ENCODE data around the gene ARHGEF10L.

ARHGEF10L gene

DNA sequence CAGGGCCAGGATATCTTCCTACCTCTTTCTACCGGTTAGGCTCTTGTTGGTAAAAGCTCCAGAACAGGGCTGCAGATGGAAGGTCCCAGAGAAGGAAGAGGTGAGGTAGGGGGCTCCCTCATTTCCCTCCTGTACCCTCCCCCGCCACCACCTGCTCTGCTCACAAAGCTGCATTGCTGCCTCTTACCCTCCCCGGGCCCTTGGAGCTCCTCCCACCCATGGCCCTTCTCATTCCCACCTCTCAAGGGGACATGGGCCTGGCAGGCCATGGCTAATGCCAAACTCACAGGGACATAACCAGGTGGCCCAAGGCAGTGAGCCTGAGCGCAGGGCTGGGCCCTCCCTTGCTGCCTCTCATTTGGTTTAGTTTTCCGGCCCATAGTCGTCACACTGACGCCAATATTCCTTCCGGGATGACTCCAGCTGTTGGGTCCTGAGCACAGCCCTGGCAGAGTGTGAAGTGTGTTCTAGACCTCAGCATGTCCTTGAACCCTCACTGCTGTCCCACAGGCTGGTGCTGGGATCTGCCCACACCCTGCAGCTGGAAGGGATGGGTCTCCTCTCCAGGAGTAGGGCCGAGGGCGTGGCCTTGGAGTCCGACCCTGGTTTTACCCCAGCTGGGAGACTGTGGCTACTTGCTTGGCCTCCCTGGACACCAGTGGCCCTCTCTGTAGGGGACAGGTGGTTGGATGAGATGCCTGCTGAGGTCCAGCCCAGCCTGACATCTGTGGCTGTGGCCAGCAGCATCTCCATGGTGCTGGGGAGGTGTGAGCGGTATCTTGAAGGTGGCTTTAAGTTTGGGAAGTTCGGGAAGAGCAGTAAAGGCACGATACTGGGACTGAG is 104.6 kb downstream of the ARHGEF10L start:
- TF ChIP-seq, protein P1, sequence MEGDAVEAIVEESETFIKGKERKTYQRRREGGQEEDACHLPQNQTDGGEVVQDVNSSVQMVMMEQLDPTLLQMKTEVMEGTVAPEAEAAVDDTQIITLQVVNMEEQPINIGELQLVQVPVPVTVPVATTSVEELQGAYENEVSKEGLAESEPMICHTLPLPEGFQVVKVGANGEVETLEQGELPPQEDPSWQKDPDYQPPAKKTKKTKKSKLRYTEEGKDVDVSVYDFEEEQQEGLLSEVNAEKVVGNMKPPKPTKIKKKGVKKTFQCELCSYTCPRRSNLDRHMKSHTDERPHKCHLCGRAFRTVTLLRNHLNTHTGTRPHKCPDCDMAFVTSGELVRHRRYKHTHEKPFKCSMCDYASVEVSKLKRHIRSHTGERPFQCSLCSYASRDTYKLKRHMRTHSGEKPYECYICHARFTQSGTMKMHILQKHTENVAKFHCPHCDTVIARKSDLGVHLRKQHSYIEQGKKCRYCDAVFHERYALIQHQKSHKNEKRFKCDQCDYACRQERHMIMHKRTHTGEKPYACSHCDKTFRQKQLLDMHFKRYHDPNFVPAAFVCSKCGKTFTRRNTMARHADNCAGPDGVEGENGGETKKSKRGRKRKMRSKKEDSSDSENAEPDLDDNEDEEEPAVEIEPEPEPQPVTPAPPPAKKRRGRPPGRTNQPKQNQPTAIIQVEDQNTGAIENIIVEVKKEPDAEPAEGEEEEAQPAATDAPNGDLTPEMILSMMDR (IDR thresholded peaks at IDR 0.05): no peak
- Histone ChIP-seq H3K4me3 (no peak overlapping the region), H3K27ac (peak overlapping the region; percentile 11 to 95)
- DNase-seq (ENCODE audit: low spot score): no peak

DNA sequence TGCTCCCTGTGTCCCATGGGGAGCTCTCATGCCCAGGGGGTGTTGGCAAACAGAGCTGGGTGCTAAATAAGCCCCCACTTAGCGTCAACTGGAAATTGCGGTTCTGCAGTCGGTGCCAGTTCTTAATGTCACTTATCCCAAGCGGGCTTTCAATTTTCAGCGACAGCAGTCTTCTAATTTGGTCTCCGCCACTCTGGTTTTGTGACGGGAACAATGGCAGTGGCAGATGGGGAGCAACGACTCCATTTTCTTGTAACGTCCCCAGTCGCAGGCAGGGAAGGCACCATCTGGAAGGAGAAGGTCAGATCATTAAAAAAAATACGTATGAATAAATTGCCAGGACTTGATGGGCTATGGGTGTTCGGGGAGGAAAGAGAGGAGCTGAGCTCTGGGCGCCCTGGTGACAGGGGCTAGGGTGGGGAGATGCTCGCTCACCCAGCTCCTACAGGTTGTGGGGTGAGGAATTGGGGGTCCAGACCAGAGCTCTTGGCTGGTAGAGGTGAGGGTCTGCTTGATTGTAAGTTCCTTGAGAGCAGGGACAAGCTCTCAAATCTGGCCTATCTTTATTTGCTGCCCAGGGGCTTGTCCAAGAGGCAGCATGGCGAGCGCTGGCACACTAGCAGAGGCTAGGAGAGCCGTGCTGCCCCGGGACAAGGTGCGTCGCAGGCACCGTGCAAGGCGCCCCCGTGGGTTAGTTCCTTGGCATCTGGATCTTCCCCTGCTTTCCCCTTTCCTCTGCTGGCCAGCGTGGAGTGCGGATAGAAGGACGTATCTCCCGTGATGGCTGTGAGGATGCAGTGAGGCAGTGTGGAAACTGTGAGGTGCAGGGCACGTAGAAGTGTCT is 105.8 kb downstream of the ARHGEF10L start:
- peak overlapping the region; percentile 24 to 95 for H3K27ac ChIP-seq
- DNase-seq (ENCODE audit: low spot score): no peak
- TF ChIP-seq, protein P1 (IDR thresholded peaks at IDR 0.05): no peak
- H3K4me3 ChIP-seq: no peak overlapping the region

DNA sequence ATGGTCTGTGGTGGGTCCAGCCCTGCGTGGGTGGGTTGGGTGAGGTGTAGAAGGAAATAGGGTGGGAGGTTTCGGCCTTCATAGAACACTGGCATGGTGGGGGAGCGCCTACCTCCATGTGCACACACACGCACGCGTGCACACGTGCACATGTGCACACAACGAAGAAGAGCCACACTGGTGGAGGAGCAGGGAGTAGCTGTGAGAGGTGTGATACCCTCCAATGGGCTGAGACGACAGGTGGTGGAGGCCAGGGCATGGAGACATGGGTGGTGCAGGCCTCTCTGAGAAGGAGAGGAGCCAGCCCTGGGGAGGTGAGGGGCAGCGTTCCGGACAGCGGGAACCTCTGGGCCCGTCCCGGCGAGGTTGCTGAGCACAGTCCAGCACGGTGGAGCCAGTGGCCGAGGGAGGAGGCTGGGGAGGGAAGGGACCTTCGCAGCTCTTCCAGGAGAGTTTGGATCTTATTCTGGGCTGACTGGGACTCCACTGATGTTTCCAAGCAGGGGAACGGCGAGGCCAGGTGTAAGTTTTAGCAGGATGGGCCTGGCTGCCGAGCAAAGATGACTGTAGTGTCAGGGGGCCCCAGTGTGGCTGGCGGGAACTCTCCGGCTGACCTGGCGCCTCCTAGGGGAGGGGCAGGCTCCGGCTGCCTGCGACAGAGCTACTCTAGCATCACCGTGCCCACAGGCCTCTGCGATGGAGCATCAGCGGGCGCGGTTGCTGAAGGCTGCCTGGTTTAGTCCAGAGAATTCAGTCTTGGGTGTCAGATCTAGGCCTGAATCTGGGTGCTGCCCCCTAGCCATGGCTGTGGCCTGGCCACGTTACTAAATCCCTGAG is 107.2 kb downstream of the ARHGEF10L start:
- TF ChIP-seq, protein P1 (IDR thresholded peaks at IDR 0.05): no peak
- Histone ChIP-seq H3K27ac (peak overlapping the region; percentile 83 to 95), H3K4me3 (no peak overlapping the region)
- no peak for DNase-seq (ENCODE audit: low spot score)

DNA sequence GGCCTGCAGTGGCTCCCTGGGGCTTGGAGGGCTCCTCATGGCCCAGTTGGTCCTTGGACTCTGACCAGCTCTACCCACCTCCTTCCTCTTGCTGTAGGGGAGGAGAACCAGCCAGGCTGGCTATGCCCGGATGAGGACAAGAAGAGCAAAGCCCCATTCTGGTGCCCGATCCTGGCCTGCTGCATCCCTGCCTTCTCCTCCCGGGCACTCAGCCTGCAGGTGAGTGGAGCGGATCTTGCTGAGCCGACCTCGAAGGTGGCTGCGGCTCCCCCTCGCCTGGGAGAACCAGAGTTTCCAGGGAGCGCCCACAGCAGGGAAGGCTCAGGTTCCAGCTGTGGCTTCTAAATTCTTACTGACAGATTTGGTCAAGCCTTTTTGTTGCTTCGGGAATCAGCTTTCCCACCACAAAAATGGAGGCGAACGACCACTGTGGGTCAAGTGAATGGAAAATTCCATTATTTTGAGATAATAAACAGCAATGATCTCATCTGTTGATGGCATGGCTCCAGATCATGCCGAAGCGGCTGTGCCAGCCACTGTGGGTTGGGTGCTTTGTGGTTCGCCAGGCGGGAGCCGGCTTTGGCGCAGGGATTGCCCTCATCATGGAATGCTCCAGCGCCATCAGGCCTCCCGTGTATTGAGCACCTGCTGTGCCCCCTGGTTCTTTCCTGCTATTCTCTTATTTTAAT is 109.1 kb downstream of the ARHGEF10L start:
- no peak for DNase-seq (ENCODE audit: low spot score)
- H3K4me3 ChIP-seq: no peak overlapping the region
- peak overlapping the region; percentile 83 to 95 for H3K27ac ChIP-seq
- TF ChIP-seq, protein P1 (IDR thresholded peaks at IDR 0.05): no peak

DNA sequence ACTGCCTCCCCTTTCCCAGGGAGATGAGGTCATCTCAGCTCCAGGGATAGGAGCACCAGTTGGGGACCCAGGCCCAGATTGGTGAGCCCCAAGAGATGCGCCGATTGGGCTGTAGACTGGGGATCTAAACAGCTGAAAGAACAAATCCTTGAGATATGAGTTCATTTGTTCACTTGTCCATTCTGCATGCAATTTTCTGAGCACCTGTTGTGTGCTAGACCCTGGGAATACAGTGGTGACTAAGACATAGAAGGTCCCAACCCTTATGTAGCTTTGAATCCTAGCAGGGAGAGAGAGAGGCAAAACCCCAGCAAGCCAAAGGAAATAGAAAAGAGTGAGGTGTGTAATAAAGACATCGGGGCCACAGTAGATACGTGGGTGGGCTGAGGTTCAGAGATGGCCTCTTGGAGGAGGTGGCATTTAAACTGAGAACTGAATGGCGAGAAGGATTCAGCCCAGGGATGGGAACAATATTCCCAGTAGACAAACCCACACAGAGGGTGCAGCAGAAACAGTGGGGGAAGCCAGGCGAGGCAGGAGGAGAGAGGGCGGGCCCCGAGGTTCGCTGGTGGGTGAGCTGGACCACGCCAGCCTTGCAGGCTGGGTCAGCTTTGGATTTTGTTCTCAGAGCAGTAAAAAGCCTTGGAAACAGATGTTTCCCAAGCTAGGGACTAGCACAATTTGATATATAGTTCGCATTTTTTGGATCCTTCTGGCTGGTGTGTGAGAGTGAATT is 110.0 kb downstream of the ARHGEF10L start:
- TF ChIP-seq, protein P1 (IDR thresholded peaks at IDR 0.05): no peak
- H3K4me3 ChIP-seq: no peak overlapping the region
- no peak for DNase-seq (ENCODE audit: low spot score)
- peak overlapping the region; percentile 83 to 95 for H3K27ac ChIP-seq

DNA sequence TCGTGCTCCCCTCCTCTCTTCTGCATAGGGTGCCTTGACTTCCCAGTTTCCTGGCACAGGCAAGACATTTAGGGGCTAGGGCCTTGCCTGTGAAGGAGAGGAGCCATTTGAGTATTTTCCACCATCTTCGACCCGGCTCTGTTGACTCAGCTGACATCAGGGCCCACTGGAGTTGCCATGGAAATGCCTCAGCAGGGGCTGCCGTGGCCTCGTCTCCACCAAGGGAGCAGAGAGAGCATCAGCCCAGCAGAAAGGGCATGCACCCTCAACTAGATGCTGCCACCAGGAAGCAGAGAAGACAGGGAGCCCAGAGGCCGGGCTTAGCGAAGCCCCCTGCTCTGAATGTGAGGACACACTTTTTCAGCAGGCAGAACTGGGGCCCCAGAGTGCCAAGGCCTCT is 113.8 kb downstream of the ARHGEF10L start:
- DNase-seq (ENCODE audit: low spot score): no peak
- peak overlapping the region; percentile 58 to 74 for H3K27ac ChIP-seq
- TF ChIP-seq, protein P1 (IDR thresholded peaks at IDR 0.05): no peak
- no peak overlapping the region for H3K4me3 ChIP-seq

Data from coronary artery (tissue), 2 donors.